Measurements from ENCODE around the gene RASD2. TPM values are rescaled to one million over a fixed set of nuclear protein-coding genes. Genes with fewer than 3 reads are reported as not detected.

RASD2 gene
- total RNA-seq, 1 donor from 2014 or later, result 3.6 TPM

- intact Hi-C loops (cut with DNase I), result no loop called here
- ATAC-seq, result peak; percentile 24 to 45
- Histone ChIP-seq H3K9me3 (no peaks in the 10 kb centered on the region), H3K27me3 (ENCODE audit: low read depth) (no peaks in the 10 kb centered on the region), H3K4me3 (no peak overlapping the region), H3K4me1 (peaks cover 6% of the 10 kb centered on the region), H3K36me3 (no peaks in the 10 kb centered on the region), H3K27ac (no peak overlapping the region)
- no peak for TF ChIP-seq CTCF (IDR thresholded peaks at IDR 0.05)
- DNase-seq, result peak; percentile 72
These were observed 59.8 kb downstream of the RASD2 start for GRCh38 chr22:35600476-35600875.

- H3K9me3 ChIP-seq, result no peaks in the 10 kb centered on the region
- TF ChIP-seq CTCF (IDR thresholded peaks at IDR 0.05), result no peak
- H3K36me3 ChIP-seq, result no peaks in the 10 kb centered on the region
- no peak overlapping the region for H3K27ac ChIP-seq
- ATAC-seq, result no peak
- H3K4me1 ChIP-seq, result peaks cover 6% of the 10 kb centered on the region
- H3K4me3 ChIP-seq, result no peak overlapping the region
- DNase-seq, result no peak
- no peaks in the 10 kb centered on the region for H3K27me3 ChIP-seq (ENCODE audit: low read depth)
- intact Hi-C loops (cut with DNase I), result no loop called here
These were observed 60.5 kb downstream of the RASD2 start for GRCh38 chr22:35601013-35601580.

- no peak for TF ChIP-seq CTCF (IDR thresholded peaks at IDR 0.05)
- Histone ChIP-seq H3K4me3 (no peak overlapping the region), H3K27me3 (ENCODE audit: low read depth) (no peaks in the 10 kb centered on the region), H3K36me3 (no peaks in the 10 kb centered on the region), H3K9me3 (no peaks in the 10 kb centered on the region), H3K4me1 (peaks cover 6% of the 10 kb centered on the region), H3K27ac (no peak overlapping the region)
- ATAC-seq (peak; percentile 81 to 84), DNase-seq (peak; percentile 71)
- intact Hi-C loops (cut with DNase I), result no loop called here
These were observed 61.3 kb downstream of the RASD2 start for GRCh38 chr22:35601743-35602615.

Other genes with a start within 250 kb of the RASD2 start
- 70.3 TPM for gene TOM1, start 240.9 kb upstream of the RASD2 start, total RNA-seq
- 68.3 TPM for gene HMOX1, start 159.7 kb upstream of the RASD2 start, total RNA-seq
- 25.7 TPM for gene MCM5, start 140.7 kb upstream of the RASD2 start, total RNA-seq
- gene MB, start 76.5 kb downstream of the RASD2 start, total RNA-seq, result 0.86 TPM
- gene APOL6, start 107.6 kb downstream of the RASD2 start, total RNA-seq, result 53.8 TPM
- gene APOL5, start 177.0 kb downstream of the RASD2 start, total RNA-seq, result not detected